HL-60 (cell line): Measurements from ENCODE around the gene MAP2.

ENCODE experiments used
- DNase-seq, 2 experiments: peaks; one replicate each; pipeline ENCODE4 v3.0.0-alpha.2; 2010 to 2020; ENCODE audit warnings: low read depth in 1 of 2, low spot score in 1 of 2
- H3K27ac ChIP-seq: fragments of 250-450 bp; sonication (Bioruptor Pico); replicated peaks from 2 replicates; pipeline ENCODE4 v1.5.1; 2020; ENCODE audit warnings: mild to moderate bottlenecking, moderate library complexity
- H3K27me3 ChIP-seq: fragments of 250-450 bp; sonication (Bioruptor Pico); 2 replicates; pipeline ENCODE4 v1.5.1; 2021; ENCODE audit warnings: mild to moderate bottlenecking, moderate library complexity; ENCODE audit not compliant: insufficient read depth, poor library complexity, severe bottlenecking
- H3K4me3 ChIP-seq: replicated peaks from 2 replicates; pipeline ENCODE4 v1.5.1; 2011; ENCODE audit warnings: mild to moderate bottlenecking, control low read depth, low read length; ENCODE audit not compliant: insufficient read depth
- GABPA ChIP-seq: IDR thresholded peaks from 2 replicates; pipeline ENCODE4 v1.6.1; 2012; ENCODE audit warnings: low read depth
- POLR2AphosphoS5 ChIP-seq: IDR thresholded peaks from 2 replicates; pipeline ENCODE4 v1.6.1; 2012; ENCODE audit warnings: low read depth
- SPI1 ChIP-seq: IDR thresholded peaks from 2 replicates; pipeline ENCODE4 v1.6.1; 2012; ENCODE audit warnings: low read depth, mild to moderate bottlenecking, borderline replicate concordance
- TF ChIP-seq, protein P1 (sequence below): IDR thresholded peaks from one replicate; pipeline ENCODE4 v1.5.1; 2011; ENCODE audit warnings: low read length, control low read depth, inconsistent platforms; ENCODE audit not compliant: insufficient read depth
- TF ChIP-seq, protein P2 (sequence below): IDR thresholded peaks from 2 replicates; pipeline ENCODE4 v1.6.1; 2012; ENCODE audit warnings: low read depth; ENCODE audit not compliant: insufficient replicate concordance

The MAP2 gene

DNA sequence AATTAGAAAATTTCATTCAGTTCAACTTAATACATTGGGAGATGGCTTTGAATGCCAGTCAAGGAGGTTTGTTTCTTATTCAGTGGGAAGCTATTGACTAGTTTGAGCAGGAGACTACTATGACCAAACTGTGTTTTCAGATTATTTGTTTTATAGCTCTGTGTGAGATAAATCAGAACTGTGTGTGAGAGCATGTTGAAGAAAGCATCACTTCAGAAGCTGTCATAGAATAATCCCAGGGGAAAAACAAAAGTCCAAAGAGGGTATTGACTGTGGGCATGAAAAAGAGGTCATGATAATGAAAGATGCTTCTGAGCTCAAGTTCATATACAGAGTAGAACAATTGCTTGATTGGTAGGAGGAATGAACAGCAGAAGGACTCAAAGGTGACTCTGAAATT lies 160.6 kb downstream of the MAP2 start:
- H3K27me3 ChIP-seq = no peaks in the 10 kb centered on the region
- DNase-seq = no peak

DNA sequence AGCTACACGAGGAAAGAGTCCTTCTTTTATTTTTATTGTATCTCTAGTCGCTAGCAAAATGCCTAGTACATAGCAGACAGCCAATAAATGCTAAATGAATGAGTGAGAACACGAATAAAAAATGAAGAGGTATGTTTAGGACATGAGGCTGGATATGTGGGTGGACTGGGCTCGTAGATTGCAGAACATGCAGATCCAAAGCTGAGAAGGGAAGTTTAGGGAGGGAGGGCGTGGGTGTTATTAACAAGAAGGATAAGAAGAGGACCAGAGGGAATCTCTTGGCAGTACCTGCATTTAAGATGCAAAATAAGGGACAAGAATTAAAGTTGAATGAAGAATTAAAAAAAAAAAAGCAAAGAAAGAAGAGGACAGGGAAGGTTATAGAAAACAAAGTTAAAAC lies 161.1 kb downstream of the MAP2 start:
- H3K27ac ChIP-seq = no peak overlapping the region
- TF ChIP-seq POLR2AphosphoS5 (no peak), GABPA (no peak), SPI1 (no peak)
- TF ChIP-seq, protein P1, sequence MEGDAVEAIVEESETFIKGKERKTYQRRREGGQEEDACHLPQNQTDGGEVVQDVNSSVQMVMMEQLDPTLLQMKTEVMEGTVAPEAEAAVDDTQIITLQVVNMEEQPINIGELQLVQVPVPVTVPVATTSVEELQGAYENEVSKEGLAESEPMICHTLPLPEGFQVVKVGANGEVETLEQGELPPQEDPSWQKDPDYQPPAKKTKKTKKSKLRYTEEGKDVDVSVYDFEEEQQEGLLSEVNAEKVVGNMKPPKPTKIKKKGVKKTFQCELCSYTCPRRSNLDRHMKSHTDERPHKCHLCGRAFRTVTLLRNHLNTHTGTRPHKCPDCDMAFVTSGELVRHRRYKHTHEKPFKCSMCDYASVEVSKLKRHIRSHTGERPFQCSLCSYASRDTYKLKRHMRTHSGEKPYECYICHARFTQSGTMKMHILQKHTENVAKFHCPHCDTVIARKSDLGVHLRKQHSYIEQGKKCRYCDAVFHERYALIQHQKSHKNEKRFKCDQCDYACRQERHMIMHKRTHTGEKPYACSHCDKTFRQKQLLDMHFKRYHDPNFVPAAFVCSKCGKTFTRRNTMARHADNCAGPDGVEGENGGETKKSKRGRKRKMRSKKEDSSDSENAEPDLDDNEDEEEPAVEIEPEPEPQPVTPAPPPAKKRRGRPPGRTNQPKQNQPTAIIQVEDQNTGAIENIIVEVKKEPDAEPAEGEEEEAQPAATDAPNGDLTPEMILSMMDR = no peak
- TF ChIP-seq, protein P2, sequence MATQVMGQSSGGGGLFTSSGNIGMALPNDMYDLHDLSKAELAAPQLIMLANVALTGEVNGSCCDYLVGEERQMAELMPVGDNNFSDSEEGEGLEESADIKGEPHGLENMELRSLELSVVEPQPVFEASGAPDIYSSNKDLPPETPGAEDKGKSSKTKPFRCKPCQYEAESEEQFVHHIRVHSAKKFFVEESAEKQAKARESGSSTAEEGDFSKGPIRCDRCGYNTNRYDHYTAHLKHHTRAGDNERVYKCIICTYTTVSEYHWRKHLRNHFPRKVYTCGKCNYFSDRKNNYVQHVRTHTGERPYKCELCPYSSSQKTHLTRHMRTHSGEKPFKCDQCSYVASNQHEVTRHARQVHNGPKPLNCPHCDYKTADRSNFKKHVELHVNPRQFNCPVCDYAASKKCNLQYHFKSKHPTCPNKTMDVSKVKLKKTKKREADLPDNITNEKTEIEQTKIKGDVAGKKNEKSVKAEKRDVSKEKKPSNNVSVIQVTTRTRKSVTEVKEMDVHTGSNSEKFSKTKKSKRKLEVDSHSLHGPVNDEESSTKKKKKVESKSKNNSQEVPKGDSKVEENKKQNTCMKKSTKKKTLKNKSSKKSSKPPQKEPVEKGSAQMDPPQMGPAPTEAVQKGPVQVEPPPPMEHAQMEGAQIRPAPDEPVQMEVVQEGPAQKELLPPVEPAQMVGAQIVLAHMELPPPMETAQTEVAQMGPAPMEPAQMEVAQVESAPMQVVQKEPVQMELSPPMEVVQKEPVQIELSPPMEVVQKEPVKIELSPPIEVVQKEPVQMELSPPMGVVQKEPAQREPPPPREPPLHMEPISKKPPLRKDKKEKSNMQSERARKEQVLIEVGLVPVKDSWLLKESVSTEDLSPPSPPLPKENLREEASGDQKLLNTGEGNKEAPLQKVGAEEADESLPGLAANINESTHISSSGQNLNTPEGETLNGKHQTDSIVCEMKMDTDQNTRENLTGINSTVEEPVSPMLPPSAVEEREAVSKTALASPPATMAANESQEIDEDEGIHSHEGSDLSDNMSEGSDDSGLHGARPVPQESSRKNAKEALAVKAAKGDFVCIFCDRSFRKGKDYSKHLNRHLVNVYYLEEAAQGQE = no peak
- DNase-seq = no peak
- H3K27me3 ChIP-seq = no peaks in the 10 kb centered on the region
- no peak overlapping the region for H3K4me3 ChIP-seq

More for the DNA sequence above, 160.6 kb downstream of the MAP2 start:
- H3K27ac ChIP-seq = no peak overlapping the region
- H3K4me3 ChIP-seq = no peak overlapping the region
- TF ChIP-seq SPI1 (no peak), GABPA (no peak), POLR2AphosphoS5 (no peak)
- TF ChIP-seq, protein P1 = no peak
- TF ChIP-seq, protein P2 = no peak

DNA sequence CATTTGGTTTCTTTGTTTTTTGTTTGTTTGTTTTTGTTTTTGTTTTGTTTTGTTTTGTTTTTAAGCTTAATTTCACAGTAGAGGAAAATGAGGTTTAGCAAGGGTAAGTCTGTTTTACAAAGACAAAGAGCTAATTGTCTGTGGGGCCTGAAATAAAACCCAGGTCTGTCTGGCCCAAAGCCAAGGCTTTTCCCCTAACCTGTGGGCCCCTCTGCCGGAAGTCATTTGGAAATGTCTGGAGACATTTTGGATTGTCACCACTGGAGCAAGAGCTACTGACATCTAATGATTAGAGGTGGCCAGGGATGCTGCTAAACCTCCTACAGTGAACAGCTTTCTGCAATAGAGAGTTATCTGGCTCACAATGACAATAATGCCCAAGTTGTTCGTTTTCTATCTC lies 167.2 kb downstream of the MAP2 start:
- Histone ChIP-seq H3K4me3 (no peak overlapping the region), H3K27me3 (peaks cover 2% of the 10 kb centered on the region), H3K27ac (no peak overlapping the region)
- TF ChIP-seq SPI1 (no peak), GABPA (no peak), POLR2AphosphoS5 (no peak)
- TF ChIP-seq, protein P1 = no peak
- TF ChIP-seq, protein P2 = no peak
- DNase-seq = no peak
